Natural killer cell (primary cell): ENCODE data around the gene OR2S2. TPM values are rescaled to one million over a fixed set of nuclear protein-coding genes. Genes with fewer than 3 reads are reported as not detected.
"Not testable (repeated sequence)": the region's sequence is repeated elsewhere in the genome, so short reads cannot be mapped to it uniquely, and the experiment has no call there.

Experiments used
- ATAC-seq, 3 donors: fragments of 150-1000 bp in 2 of 3; fragments of 200-7000 bp in 1 of 3; cut with Tn5 transposase; 1 replicate in 1 of 3; 2 replicates in 2 of 3; pipeline ENCODE4 v1.10.0; 2021; ENCODE audit warnings: mild to moderate bottlenecking in 2 of 3, moderate library complexity in 2 of 3
- DNase-seq, 2 donors: peaks; one replicate each; pipeline versions ENCODE4 v3.0.0 to v3.0.0-alpha.2; 2013 to 2021; ENCODE audit warnings: mixed read lengths in 1 of 2
- H3K27ac ChIP-seq: one replicate; pipeline ENCODE4 v1.5.1; 2013; ENCODE audit warnings: mild to moderate bottlenecking, low read length
- H3K27me3 ChIP-seq: one replicate; pipeline ENCODE4 v1.6.1; 2013; ENCODE audit warnings: low read length; ENCODE audit not compliant: control insufficient read depth, insufficient read depth
- H3K36me3 ChIP-seq: one replicate; pipeline ENCODE4 v1.6.1; 2013; ENCODE audit warnings: low read length; ENCODE audit not compliant: control insufficient read depth, insufficient read depth
- H3K4me1 ChIP-seq: one replicate; pipeline ENCODE4 v1.6.1; 2013; ENCODE audit warnings: low read length; ENCODE audit not compliant: control insufficient read depth, insufficient read depth
- H3K4me3 ChIP-seq: one replicate; pipeline ENCODE4 v1.5.1; 2013; ENCODE audit warnings: low read length
- H3K9me3 ChIP-seq: one replicate; pipeline ENCODE4 v1.6.1; 2013; ENCODE audit warnings: low read length; ENCODE audit not compliant: control insufficient read depth, insufficient read depth
- H3K27ac Mint-ChIP-seq, 2 donors: one replicate each; pipeline ENCODE4 v1.8.0; 2022; ENCODE audit warnings: mild to moderate bottlenecking in 2 of 2, mixed read lengths in 2 of 2, moderate library complexity in 1 of 2
- H3K27me3 Mint-ChIP-seq, 2 donors: one replicate each; pipeline ENCODE4 v1.8.0; 2022; ENCODE audit warnings: low read depth in 2 of 2, mixed read lengths in 2 of 2
- H3K36me3 Mint-ChIP-seq: one replicate; pipeline ENCODE4 v1.8.0; 2022; ENCODE audit warnings: mixed read lengths
- H3K4me1 Mint-ChIP-seq, 2 donors: one replicate each; pipeline ENCODE4 v1.8.0; 2022; ENCODE audit warnings: mixed read lengths in 2 of 2
- H3K4me3 Mint-ChIP-seq: one replicate; pipeline ENCODE4 v1.8.0; 2022; ENCODE audit warnings: mild to moderate bottlenecking, moderate library complexity, mixed read lengths
- H3K9me3 Mint-ChIP-seq, 2 donors: one replicate each; pipeline ENCODE4 v1.8.0; 2022; ENCODE audit warnings: mixed read lengths in 2 of 2
- WGBS: methylation state at CpG from one replicate; pipeline ENCODE4 v1.1.7; 2013; ENCODE audit warnings: missing lambda C conversion rate; ENCODE audit not compliant: insufficient coverage; 5-methylcytosine and 5-hydroxymethylcytosine counted together
- intact Hi-C: fragments of 100-400 bp; cut with micrococcal nuclease; formaldehyde crosslinking; loops from one replicate; pipeline ENCODE4 v1.14.2; 2022
- total RNA-seq, 4 donors: library from RNA; stranded (reverse); fragments of 120-200 nt in 1 of 4; gene quantifications; one replicate each; pipeline versions ENCODE4 v1.2.3 to v1.2.4, GENCODE V29; 2013 to 2022
- TF ChIP-seq, protein P1 (sequence below): fragments of 200-600 bp; IDR thresholded peaks from one replicate; pipeline ENCODE4 v1.8.0; 2022; ENCODE audit warnings: antibody characterized with exemption

Gene OR2S2
- total RNA-seq, 3 donors from 2014 or later (not counting 1 experiment from before 2014, with no cell fraction given): not detected

DNA sequence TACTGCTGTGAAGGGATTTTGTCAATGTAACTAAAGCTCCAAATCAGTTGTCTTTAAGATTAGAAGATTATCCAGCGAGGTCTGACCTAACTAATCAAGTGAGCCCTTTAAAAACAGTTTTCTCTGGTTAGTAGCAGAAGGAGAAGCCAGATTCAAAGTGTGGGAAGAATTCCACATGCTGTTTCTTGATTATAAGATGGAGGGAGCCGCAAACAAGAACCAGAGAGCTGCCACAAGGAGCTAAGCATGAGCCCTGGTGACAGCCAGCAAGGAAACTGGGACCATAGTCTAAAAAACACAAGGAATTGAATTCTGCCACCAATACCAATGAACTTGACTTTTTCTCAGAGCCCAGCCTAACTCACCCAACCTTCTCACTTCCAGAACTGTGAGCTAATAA, 37.0 kb upstream of the OR2S2 start:
- Histone ChIP-seq H3K4me1 (no peaks in the 10 kb centered on the region), H3K27ac (no peak overlapping the region), H3K4me3 (no peak overlapping the region), H3K9me3 (peaks cover 3% of the 10 kb centered on the region), H3K27me3 (peaks cover 4% of the 10 kb centered on the region), H3K36me3 (no peaks in the 10 kb centered on the region)
- peaks cover 0 to 7% of the 10 kb centered on the region in 2 donors for H3K9me3 Mint-ChIP-seq
- intact Hi-C loops: no loop called here
- ATAC-seq (no peak), DNase-seq (no peak)
- WGBS: 88% methylated on average over 2 of the region's 2 CpGs
- TF ChIP-seq, protein P1, sequence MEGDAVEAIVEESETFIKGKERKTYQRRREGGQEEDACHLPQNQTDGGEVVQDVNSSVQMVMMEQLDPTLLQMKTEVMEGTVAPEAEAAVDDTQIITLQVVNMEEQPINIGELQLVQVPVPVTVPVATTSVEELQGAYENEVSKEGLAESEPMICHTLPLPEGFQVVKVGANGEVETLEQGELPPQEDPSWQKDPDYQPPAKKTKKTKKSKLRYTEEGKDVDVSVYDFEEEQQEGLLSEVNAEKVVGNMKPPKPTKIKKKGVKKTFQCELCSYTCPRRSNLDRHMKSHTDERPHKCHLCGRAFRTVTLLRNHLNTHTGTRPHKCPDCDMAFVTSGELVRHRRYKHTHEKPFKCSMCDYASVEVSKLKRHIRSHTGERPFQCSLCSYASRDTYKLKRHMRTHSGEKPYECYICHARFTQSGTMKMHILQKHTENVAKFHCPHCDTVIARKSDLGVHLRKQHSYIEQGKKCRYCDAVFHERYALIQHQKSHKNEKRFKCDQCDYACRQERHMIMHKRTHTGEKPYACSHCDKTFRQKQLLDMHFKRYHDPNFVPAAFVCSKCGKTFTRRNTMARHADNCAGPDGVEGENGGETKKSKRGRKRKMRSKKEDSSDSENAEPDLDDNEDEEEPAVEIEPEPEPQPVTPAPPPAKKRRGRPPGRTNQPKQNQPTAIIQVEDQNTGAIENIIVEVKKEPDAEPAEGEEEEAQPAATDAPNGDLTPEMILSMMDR: no peak
- H3K27me3 Mint-ChIP-seq: peaks cover 35 to 60% of the 10 kb centered on the region in 2 donors
- peaks cover 15% of the 10 kb centered on the region for H3K36me3 Mint-ChIP-seq
- no peak overlapping the region for H3K27ac Mint-ChIP-seq
- H3K4me3 Mint-ChIP-seq: no peak overlapping the region
- H3K4me1 Mint-ChIP-seq: no peaks in the 10 kb centered on the region

DNA sequence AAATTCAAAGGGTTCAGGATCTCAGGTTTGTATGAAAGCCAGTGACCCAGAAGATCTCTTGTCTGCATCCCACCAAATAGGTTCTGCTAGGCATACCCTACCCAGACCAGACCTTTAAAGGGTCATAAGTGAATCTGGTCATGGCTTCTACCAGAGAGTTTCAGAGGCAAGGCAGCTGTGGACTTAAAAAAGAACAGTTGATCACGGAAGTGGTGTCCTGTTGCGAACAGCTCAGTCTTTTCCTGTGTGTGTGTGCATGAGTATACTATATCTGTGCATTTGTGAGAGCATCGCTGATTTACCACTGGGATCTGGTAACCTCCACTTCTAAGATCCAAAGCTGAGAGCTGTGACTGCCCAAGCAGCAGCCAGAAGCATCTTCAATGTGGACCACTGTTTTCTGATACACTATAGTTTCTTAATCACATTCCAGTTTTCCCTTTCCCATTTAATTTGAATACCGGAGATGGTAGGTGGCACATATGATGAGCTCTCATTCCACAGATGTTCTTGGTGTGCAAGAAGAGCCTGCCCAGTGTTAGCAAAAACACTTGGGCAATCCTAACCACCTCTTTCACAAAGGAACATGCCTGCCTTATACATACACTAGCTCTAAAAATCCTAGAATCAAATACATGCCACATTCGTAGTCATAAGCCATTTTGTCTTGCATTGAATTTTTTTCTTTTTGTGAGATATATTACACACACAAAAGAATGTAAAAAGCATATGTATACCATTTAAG, 36.2 kb upstream of the OR2S2 start:
- Histone ChIP-seq H3K27me3 (peaks cover 4% of the 10 kb centered on the region), H3K4me1 (no peaks in the 10 kb centered on the region), H3K27ac (no peak overlapping the region), H3K9me3 (peaks cover 3% of the 10 kb centered on the region), H3K36me3 (no peaks in the 10 kb centered on the region), H3K4me3 (no peak overlapping the region)
- intact Hi-C loops: no loop called here
- WGBS: 71% methylated on average over 5 of the region's 5 CpGs
- Mint-ChIP-seq H3K4me3 (no peak overlapping the region), H3K9me3 (peaks cover 0 to 7% of the 10 kb centered on the region in 2 donors), H3K27ac (no peak overlapping the region), H3K4me1 (no peaks in the 10 kb centered on the region), H3K36me3 (peaks cover 15% of the 10 kb centered on the region), H3K27me3 (peaks cover 38 to 61% of the 10 kb centered on the region in 2 donors)
- TF ChIP-seq, protein P1: no peak
- no peak for ATAC-seq
- DNase-seq: no peak

DNA sequence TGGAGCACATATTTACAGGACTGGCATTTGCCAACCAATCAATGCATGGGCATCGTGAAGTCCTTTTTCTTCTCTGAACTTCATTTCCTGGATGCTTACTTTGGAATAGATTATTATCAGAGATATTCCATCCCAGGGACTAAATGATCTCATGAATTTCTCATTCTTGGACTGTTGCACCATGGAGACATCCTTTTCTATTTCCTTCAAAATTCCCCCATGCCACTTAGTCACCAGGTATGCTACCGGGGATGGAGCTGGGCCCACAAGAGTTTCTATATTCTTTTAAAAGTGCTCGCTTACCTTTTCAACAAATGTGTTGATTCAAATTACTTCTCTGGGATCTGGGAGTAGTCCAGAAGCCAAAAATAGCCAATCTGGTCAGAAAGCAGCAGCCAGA, 35.2 kb upstream of the OR2S2 start:
- H3K4me1 Mint-ChIP-seq, H3K27me3 ChIP-seq, H3K27ac ChIP-seq, H3K9me3 Mint-ChIP-seq, DNase-seq, ATAC-seq, H3K4me3 Mint-ChIP-seq, intact Hi-C loops, H3K27ac Mint-ChIP-seq, H3K4me1 ChIP-seq, H3K36me3 Mint-ChIP-seq, H3K9me3 ChIP-seq, H3K36me3 ChIP-seq, H3K4me3 ChIP-seq: not testable (repeated sequence)
- peaks cover 40 to 59% of the 10 kb centered on the region in 2 donors for H3K27me3 Mint-ChIP-seq
- 93% methylated on average over 3 of the region's 3 CpGs for WGBS

DNA sequence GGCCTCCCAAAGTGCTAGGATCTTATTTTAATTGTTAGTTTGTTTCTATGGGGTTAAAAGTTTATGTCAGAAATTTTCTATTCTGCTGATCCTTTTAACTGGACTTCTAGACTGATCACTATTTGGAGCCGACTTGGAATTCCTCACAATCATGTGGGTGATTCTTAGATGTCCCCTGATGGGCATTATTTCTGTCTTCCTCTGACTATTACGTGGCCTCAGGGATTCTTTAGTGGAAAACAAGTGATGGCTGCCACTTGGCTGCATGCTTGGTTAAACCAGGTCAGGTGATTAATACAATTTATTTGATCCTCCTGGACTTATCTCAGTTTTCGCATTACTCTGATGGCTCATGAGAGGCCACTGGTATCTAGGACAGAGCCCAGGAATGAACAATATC, 32.2 kb upstream of the OR2S2 start:
- Histone ChIP-seq H3K9me3 (no peaks in the 10 kb centered on the region), H3K4me1 (no peaks in the 10 kb centered on the region), H3K36me3 (no peaks in the 10 kb centered on the region), H3K4me3 (no peak overlapping the region), H3K27me3 (no peaks in the 10 kb centered on the region), H3K27ac (no peak overlapping the region)
- no peak overlapping the region for H3K27ac Mint-ChIP-seq
- WGBS: 80% methylated on average over 3 of the region's 3 CpGs
- H3K27me3 Mint-ChIP-seq: peaks cover 36 to 50% of the 10 kb centered on the region in 2 donors
- no peak for ATAC-seq
- TF ChIP-seq, protein P1: no peak
- intact Hi-C loops: no loop called here
- no peak for DNase-seq
- H3K9me3 Mint-ChIP-seq: no peaks in the 10 kb centered on the region
- no peaks in the 10 kb centered on the region for H3K36me3 Mint-ChIP-seq
- H3K4me3 Mint-ChIP-seq: no peak overlapping the region
- H3K4me1 Mint-ChIP-seq: no peaks in the 10 kb centered on the region
